GM19463 (cell line): ENCODE results near the gene COBLL1.

ENCODE experiments used
- ATAC-seq: cut with Tn5 transposase; IDR thresholded peaks from one replicate; pipeline ENCODE4 v1.9.1; 2021; ENCODE audit warnings: mild to moderate bottlenecking, moderate library complexity; ENCODE audit not compliant: unreplicated experiment

COBLL1 gene

GRCh38 chr2:164824872-164825271, 16.8 kb downstream of the COBLL1 start:
- ATAC-seq = no peak

DNA sequence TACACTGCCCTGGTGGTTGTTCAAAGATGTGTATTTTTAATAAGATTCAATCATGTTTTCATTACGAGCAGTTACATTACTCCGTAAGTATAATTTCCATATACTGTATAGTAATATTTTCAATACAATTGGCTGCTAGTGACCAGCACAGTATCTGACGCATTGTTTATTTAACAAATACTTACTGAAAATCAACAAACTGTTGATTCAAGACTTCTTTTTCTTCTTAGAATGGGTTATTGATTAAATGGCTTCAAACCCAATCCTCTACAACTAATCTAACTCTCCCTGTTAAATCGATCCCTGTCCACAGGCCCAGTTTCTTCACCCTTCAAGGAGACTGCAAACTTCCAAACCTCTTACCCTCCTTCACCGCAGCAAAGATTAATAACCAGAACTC, 18.5 kb downstream of the COBLL1 start:
- ATAC-seq = no peak

GRCh38 chr2:164821338-164821737, 20.3 kb downstream of the COBLL1 start:
- no peak for ATAC-seq

DNA sequence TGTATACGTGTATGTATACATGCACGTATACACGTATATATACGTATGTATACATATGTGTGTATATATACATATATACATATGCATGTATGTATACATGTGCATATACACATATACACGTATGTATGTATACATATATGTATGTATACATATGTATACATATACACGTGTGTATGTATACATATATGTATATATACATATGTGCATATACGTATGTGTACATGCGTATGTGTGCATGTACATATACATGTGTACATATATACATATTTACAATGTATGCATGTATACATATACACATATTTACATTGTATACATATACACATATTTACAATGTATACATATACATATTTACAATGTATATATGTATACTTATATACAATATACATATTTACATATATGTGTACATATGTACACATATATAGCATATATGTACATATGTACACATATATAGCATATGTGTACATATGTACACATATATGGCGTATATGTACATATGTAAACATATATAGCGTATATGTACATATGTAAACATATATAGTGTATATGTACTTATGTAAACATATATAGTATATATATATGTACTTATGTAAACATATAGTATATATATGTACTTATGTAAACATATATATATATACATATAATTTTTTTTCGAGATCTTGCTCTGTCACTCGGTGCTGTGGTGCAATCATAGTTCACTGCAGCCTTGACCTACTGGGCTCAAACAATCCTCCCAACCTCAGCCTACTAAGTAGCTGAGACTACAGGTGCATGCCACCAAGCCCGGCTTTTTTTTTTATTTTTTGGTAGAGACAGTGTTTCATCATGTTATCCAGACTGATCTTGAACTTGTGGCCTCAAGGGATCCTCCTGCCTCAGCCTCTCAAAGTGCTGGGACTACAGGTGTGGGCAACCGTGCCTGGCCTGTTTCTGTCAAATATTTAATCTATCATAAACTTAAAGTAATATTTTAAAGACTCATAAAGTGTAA, 23.2 kb downstream of the COBLL1 start:
- no peak for ATAC-seq

DNA sequence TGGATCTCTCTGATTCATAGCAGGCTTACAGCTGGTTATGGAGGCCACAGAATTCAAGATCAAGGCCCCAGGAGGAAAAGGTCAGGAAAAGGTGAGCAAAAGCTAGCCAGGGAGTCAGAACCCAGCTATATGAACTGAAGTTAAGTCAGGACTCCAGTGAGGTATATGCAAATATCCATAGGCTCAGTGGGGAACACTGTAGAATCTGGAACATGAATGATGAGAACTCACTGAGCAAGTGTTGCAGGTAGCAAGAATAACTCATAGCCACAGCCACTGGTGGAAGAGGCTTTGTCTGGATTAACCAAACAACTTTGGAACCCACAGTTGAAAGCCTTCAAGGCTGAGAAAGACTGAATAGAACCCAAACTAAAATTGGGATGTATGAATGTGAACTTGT, 24.7 kb downstream of the COBLL1 start:
- ATAC-seq = no peak

GRCh38 chr2:164816046-164816445, 25.6 kb downstream of the COBLL1 start:
- ATAC-seq = no peak

GRCh38 chr2:164815071-164815793, 26.4 kb downstream of the COBLL1 start:
- no peak for ATAC-seq

- ATAC-seq = no peak
These were observed 28.1 kb downstream of the COBLL1 start for GRCh38 chr2:164813535-164813934.

DNA sequence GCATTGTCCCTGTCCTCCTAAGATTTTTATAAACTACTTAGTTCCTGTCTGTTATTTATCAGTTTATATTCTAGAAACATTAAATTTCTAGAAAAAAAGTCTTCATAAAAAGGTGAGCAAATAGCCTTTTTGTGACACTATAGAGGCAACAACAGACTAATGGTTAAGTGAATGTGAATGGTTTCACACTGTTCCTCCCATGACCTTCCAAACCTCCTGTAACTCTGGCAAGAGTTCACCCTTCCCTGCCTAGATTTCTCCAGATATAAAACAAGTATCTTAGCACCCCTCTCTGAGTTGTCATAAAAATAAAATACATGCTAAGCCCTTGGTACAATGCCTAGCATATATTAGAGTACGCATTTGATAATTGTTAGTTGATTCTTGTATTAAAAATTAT, 29.2 kb downstream of the COBLL1 start:
- no peak for ATAC-seq

DNA sequence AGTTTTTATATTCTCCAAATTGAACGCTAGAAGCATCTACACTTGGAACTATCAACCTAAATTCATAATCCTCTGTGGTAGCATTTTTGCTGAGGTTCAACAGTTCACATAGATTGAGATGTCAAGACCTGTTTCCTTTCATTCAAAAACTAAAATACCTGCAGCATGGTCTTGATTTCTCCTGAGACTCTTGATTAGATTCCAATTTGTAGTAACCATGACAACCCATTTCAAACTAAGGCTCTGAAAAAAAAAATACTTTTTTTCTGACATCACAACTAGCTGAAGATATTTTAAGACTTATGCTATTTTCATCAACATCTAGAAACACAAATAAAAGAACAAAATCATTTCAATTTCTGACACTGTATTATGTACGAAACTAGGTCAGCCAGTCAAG, 29.8 kb downstream of the COBLL1 start:
- ATAC-seq = no peak

- no peak for ATAC-seq
These were observed 30.8 kb downstream of the COBLL1 start for GRCh38 chr2:164810843-164811242.

DNA sequence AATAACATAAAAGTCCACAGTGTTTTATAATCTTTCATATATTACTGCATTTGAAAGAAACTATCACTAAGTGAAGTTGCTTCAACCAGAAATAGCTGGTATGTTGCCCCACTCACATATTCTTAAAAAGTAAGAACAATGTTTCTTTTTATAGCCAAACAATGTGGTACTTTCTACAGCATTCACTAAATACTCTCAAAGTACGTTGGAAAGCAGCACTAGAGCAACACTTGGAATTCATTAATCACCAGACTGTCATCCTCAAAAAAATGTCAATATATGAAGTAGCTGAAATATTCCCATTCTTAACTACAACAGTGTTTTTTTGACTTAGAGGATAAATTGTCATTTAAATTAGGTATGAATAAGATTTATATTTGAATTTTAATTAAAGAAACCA, 32.8 kb downstream of the COBLL1 start:
- ATAC-seq = no peak

DNA sequence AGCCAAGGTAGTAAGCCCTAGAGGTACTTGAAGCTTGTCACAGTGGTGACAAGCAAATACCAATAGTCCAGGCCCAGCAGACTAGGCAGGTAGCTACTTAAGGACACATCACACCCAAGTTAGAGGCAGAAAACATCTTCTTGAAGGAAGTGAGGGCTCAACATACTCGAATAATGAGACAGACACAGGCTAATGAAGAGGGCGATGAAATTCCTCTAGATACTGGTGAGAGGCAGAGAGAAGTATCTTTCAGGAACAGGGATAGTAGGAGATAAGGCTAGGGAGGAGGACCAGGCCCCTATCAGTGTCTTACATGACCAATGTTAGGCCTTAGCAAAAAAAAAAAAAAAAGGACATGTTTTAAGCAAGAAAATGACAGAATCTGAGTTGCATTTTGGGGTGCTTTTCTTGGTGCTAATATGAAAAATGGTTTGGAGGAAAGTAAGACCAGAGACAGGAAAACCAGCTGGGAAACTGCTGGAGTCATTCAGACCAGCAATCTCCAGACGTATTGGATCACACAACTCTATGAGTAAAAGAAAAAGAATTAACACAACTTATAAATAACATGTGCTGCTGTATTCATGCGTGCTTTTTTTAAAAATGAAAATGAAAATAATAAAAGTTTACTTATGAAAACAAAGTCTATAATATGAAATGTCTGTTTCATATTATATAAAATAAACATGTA, 37.7 kb downstream of the COBLL1 start:
- no peak for ATAC-seq

- no peak for ATAC-seq
These were observed 39.4 kb downstream of the COBLL1 start for GRCh38 chr2:164802095-164802707.

- no peak for ATAC-seq
These were observed 41.1 kb downstream of the COBLL1 start for GRCh38 chr2:164800572-164800971.

- ATAC-seq = no peak
These were observed 44.0 kb downstream of the COBLL1 start for GRCh38 chr2:164797627-164798026.

GRCh38 chr2:164796999-164797398, 44.6 kb downstream of the COBLL1 start:
- no peak for ATAC-seq

DNA sequence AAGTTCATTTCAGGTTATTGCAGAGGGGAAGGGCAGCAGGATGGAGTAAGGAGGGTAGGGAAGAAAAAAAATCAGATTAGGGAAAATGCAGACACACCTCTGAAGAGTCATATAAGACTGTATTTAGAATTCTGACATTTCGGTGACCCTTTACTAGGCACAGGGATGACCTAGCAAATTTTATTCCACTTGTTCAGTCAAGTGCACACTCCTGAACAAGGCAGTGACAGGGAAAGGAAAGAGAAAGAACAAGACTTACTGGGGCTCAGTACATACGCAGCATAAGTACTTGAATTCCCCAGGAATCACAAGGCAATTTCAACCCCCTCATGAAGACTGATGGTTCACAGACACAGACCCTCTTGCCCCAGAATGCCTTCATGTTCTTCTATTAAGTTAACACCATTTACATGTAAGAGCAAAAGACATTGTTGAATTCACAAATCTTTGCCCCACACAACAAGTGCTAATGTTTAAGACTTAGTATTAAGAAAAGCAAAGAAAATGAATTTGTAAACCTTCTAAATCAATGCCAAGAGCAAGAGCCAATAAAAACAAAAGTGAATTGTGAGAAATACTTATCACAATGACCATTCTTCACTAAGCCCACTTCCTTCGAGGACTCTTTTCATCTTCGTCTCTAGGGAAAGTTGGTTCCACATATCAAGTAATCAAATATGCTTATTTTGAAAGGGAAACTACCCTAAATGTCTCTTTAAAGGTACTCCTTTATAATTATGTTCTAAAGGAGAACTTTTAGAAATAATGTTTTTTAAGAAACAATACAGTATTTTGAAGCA, 47.0 kb downstream of the COBLL1 start:
- no peak for ATAC-seq

- no peak for ATAC-seq
These were observed 47.6 kb downstream of the COBLL1 start for GRCh38 chr2:164794016-164794415.

DNA sequence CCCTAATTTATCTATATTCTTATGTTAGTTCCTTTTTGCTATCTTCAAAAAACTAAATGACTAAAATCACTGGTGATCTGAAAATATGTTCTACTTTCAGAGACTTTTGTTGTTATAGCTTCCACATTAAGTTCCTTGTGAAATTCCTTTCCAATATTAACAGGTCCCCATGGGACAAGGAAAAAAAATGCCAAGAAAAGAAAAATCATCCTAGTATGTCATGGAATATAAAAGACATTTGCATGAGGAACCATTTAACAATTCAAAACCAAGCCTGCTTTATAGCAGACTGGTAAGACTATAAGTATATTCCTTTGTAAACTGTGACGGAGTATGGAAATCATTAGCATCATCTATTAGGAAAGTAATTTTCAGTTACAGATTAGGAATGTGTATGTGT, 48.1 kb downstream of the COBLL1 start:
- no peak for ATAC-seq
